Iris pigment epithelial cell (primary cell): Measurements from ENCODE around the gene DGKB.
A peak's percentile ranks its signal among the peaks of the same experiment; 100 is the strongest.

Experiments used
- DNase-seq: peaks from one replicate; pipeline ENCODE4 v3.0.0-alpha.2; 2011; ENCODE audit warnings: low read depth

DGKB gene

DNA sequence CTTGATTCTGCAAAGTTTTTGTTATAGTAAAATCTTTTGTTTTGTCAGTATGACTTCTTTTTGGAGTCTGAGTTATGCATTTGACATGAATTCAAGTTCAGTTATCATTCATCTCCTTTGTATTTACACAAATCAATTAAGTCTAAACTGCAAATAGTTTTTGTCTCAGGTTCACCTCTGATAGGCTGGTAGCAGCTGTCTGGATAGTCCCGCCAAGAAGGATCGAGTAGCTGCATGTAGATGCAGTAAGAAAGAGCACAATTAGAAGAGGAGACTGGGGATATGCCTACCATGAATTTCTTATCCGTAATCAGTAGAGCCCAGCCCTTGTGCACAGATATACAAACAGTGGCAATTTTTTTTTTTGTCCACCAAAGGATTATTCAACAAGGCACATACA lies 520.6 kb downstream of the DGKB start:
- DNase-seq = no peak

DNA sequence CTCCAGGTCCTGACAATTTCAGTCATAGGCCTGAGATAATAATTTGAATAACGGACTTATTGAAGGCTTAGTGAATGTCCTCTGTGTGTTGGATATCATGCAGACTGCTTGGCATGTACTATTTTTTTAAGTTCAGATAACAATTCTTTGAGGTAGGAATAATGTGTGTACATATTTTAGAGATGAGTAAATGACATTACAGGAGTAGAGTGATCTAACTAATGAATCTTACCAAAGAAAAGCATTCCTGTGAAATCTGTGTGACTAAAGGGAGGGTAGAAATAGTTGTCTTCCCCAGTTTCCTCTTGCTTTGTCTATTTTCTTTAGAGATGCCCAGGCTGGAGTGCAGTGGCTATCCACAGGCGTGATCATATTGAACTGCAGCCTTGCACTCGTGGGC lies 521.2 kb downstream of the DGKB start:
- DNase-seq = peak; percentile 20

DNA sequence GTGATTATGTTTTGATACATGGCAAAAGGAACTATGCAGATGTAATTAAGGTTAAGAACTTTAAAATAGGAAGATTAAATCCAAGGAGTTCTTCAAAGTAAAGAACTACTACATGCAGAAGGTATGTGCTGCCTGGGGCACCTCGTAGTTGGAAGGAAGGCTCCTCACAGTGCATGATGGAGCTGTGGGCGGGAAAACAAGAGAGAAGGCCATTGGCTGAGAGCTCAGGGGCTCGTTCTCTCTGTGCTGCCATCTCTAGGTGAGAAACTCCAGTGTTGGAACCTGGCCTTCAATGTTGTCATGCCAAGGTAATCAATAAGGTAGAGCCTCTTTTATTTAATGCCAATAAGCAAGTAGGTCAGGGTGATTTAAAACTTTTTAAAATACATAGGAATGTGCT lies 521.7 kb downstream of the DGKB start:
- DNase-seq = no peak

DNA sequence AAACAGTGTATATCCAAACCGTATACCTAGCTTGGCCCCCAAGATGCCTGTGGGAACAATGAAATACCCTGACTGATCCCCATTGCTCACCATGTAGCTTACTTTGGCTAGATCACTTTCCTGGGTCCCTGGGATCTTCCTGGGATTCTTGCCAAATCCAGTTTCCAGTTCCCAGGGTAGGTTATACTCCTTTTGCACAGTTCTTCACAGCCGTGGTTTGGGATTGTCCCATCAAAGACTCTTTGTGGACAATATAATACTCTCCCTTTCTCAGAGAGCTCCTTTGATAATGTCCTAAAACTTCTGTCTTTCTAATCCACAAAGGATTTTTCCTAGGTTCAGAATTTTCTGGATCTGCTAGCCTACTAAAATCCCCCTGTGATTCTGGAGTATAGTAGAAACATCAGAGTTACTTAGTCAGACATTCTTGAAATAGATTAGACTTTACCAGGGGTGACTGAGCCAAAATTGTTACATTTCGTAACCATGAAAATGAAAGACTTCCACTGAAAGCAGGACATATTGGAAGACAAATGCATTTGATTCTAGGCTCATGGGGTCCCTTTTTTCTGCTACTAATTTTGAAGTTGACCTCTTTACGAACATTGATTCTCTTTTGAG lies 524.8 kb downstream of the DGKB start:
- peak; percentile 41 for DNase-seq

DNA sequence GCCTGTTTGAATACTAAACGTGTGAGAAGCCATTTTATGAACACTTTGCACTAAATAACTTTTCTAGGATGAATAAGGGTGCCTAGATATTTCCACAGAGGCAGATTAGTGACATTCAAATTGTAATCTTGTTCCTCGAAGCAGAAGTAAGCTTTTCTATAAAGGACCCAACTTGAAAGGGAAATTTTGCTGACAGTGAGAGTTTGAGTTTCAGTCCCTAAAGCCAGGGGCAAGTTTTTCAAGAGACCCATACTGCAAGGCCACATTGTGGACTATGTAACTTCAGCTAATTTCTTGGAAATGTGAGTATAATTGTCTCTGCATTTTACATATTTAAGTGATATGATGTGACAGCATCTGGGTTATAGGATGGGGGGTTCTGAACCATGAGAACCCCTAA lies 525.8 kb downstream of the DGKB start:
- DNase-seq = no peak

DNA sequence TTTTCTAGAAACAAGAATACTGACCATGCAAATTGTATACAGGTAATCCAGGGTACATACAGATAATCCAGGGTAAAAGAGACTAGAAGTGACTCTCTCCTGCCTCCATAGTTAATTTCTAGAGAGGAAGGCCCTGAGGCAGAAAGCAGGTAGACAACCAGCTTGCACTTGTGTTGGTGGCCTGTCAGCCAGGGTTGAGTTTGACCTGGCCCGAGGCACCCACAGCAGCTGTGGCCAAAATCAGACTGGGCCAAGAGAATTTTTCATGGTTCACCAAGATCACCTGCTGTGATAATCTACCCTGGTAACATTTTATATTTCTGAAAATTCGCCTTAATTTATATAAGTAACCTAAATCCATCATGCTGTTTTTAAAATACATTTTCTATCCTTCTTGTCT lies 526.6 kb downstream of the DGKB start:
- no peak for DNase-seq

DNA sequence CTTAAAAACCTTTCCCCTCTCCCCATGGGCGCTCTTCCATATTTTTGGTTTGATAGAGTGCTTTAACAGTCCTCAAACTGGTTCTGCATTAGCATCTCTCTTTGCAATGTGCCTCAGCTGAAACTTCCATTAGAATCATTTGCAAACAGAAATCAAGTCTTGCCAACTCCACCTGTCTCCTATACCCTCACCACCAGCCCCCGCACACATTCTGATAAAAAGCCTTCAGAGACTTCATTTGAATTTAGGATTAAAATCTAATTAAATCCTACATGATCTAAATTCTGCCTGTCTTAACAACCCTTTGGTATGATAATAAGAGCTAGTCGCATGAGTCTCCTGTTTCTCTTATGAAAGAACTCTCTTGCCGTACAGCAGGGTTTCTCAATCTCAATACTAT lies 528.2 kb downstream of the DGKB start:
- no peak for DNase-seq

DNA sequence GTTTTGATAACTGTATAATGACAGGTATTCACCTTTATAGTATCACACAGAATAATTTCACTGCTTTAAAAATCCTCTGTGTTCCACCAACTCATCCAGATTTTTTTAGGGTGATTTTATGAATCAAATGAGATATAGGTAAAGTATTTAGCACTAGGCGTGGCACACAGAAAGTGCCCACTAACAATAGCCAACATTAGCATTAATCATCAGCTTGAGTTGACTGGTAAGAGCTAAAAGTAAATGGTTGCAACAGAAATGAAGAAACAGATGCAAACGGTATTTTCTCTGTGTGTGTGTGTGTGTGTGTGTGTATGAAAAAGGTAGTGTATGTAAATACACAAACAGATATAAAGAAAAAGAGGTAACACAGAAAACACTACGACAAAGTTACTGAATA lies 534.3 kb downstream of the DGKB start:
- no peak for DNase-seq

DNA sequence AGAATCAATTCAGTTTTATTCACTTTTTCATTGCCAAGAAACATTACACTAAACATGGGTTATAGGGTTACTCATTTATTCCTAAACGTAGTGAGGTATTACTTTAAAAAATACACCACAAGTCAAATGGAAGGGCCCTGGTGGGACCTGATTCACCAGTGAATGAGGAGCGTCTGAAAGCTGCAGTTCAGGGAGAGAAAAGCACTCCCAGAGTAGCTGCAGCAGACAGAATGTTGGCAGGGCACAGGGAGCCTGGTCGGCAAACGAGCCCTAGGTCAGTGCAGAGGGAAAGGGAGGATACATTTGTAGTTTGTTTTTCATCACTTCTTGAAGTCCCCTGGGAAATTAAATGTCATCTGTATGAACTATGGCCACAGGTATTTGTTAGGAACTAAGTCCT lies 551.4 kb downstream of the DGKB start:
- DNase-seq = no peak

DNA sequence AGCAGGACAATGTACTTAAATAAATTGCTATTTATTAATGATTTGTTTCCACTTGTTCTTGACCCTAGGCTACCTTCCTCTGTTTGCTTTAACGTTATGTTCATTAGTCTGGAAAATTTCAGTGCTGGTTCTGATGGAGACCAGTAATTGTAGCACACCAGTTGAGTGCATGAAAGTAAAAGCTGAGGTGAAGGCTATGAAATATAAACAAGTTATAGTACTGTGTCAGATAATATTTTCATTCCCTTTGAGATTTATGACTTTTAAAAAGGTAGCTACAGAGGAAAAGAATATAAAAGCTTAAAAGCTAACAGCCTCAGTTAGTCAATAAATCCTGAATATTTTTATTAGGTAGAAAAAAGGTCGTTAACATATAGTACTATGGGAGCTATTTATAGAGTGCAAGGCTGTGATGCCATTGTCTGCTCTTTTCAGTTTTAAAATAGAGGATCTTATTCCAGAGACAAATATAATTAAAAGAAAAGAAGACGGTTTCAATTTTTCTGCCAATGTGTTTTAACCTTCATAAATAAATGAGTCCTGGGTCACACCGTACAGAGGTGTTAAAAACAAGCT lies 561.3 kb downstream of the DGKB start:
- no peak for DNase-seq

DNA sequence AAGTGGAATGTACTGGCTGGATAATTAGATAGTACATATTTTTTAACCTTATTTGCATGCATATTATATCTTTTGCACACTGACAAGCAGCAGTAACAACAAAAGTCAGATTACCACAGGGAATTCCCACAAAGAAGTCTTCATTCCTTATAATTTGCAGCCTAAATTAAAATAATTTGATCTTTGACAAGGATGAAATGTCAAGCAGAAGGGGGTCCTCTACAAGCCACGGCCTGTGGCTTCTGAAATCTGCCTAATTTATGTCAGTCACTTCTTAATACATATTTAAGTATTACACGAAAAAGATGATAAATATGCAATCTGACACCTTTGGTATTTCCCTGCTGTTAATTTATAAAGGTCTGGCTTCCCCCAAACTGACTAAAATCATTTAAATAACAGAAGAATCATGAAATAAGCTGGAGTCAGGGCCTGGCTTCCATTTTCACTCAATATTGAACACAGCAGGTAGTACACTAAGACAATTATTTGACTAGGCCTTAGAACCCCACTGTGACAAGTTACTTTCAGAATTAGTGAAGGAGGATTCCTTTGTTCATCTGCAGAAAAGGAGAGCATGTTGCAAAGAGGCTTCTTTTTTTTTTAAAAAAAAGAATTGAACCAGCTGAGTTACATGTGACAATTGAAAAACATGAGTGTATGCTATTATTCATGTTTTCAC lies 562.0 kb downstream of the DGKB start:
- DNase-seq = no peak

DNA sequence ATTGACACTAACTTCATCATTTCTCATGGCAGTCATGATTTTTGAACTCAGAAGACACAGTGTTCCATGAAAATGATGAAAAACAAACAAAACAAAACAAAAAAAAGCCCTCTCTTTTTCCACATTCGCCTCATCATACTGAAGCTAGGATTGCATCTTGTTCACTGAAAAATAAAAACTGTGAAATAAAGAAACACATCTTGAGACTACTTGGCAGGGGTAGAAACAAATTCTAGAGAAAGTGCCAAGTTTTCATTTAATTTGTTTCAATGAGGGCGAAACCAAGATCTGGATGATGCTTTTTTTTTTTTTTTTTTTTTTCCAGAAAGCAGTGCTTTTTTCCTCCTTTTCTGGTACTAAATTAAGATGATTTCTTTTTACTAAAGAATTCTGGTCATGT lies 562.7 kb downstream of the DGKB start:
- DNase-seq = no peak

DNA sequence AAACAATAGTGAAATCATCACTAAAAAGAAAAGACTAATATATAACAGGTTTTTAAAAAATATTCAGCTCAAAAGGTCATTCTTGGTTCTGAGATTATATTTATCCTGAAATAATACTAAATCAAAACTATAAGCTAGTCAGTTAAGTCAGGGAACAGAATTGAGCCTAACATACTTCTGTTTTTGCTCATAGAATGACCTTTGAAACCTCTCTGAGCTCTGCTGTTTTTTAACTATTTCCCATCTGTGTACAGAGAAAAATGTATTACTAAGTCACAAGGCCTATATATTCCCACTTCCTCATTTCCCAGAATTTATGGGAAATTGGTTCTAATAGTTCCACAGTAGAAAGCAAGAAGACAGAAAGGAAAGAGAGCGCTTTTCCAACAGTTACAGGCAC lies 566.3 kb downstream of the DGKB start:
- no peak for DNase-seq

DNA sequence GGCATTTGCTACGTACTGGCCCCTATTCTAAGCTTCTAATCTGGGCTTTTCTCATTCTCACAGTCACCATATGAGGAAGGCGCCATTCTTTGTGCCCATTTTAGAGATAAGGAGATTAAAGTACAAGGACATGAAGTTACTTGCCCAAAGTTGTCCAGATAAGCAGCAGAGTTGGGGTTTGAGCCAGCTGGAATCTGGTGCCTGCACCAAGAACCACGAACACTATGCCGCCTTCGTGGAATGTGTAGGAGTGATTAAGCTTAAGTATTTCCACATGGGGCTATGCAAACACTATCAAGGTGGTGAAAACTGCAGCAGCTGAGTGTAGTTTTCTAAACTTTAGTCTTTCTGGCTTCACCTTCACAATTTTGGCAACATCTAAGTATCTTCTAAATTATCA lies 570.4 kb downstream of the DGKB start:
- peak; percentile 28 for DNase-seq

DNA sequence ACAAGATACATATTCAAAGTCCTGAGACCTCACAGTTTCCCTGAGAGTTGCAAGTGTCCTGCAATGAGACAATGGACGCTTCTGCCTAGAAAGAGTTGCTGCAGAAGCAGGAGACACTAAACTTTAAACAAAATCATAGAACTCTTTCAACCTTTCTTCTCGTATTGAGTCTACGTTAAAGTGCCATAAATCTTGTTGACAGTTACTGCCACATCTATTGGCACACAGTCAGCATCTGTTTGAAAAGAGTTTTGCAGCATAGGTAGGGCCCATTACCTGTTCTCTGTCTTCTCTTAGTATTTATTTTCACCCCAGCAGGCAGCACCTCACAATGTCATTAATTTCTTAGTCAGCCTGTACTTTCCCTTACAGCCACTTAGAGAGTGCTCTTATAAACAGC lies 577.8 kb downstream of the DGKB start:
- DNase-seq = no peak

DNA sequence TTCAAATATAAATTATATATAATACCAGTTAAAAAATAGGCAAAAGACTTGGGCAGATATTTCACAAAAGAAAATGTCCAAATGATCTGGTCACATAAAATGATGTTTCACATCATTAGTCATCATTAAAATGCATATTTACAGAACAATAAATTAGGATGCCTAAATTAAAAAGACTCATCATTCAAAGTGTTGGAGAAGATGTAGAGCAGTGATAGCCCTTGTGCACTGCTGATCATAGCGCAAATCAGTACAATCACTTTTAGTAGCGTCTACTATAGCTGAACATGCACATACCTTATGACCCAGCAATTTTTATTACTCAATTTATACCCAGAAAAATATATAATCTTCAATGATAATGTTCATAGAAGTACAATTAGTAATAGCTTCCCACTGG lies 579.8 kb downstream of the DGKB start:
- DNase-seq = no peak

DNA sequence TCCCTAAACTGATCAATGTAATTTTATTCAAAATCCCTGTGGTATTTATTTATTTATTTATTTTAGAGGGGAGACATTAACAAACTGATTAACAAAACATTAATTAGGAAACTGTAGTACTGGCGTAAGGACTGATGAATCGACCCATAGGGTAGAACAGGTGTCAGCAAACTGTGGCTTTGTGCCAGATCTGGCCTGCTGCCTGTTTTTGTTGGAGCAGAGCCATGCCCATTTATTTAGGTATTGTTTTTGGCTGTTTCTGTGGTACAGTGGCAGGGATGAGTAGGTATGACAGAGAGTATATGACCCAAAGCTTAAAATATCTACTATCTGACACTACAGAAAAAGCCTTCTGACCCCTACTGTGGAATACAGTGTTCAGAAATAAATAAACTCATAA lies 580.6 kb downstream of the DGKB start:
- DNase-seq = no peak

DNA sequence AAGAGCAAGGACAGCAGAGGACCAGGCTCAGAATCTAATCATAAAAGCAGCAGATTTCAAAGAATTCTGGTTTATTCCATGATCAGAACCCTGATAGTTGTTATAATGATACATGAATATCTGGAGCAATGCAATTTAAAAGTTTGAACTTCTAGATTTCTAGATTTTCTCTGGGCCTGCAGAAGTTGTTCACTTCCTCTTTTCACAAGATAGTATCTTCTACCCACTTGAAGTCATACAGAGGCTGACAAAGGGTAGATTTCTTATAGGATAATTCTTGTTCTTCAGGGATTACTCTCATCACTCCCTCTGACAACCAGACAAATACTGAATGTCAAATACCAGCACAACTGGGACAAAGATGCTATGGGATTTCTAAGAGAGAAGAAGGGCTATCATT lies 593.1 kb downstream of the DGKB start:
- DNase-seq = no peak

DNA sequence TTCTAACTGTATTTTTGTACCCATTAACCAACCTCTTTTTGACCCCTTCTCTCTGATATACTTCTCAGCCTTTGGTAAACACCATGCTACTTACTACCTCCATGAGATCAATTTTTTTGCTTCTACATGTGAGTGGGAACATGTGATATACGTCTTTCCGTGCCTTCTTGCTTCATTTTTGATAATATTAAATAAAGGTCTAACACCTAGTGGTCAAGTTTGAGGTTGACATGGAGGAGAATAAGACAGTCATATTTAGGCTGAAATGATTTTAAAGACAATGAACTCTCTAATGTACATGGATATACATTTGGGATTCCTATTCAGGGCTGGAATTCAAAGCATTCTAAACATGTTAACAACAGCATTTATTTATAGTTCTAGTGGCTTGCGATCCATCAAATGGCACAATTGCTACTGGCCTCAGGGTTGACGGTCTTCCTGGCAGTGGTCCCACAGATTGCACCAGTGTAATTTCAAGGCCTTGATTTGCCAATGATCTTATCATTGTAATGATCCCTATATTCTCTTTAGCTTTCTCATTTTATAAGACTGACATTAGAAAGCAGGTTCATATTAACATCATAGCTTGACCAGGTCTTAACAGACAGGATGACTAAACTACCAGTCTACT lies 597.2 kb downstream of the DGKB start:
- no peak for DNase-seq

DNA sequence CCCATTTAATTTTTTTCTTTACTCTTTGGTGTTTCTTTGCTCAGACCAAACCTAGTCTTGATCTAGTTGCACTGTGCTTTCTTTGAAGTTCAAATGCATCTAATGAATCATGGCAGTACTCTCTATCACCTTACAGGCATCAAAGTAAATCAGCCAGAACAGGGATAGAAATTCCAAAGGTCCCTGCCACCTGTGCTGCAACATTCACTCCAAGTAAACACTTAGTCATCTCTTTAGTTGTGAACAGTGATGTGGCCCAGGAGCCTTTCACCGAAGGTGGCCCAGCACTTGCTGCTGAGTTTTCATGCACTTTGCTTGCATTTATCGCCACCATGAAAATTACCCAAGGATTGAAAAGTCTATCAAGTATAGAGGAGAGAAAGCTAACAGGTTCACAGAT lies 599.0 kb downstream of the DGKB start:
- no peak for DNase-seq

DNA sequence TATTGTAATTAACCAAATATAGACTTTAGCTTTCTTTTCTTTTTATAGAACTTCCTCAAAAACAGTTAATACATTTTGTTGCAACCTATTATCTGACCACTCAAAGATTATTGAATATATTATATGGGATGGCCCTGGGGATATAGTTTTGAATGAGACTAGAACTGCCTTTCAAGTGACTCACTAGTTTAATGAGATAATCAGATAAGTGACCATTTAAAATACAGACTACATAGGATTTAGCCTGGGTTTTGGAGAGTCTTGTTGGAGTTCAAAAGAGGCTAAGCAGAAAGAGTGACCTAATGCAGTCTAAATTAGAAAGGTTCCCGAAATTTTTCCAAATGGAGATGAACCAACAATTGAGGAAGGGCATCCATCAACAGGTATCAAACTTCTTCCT lies 607.9 kb downstream of the DGKB start:
- DNase-seq = no peak

DNA sequence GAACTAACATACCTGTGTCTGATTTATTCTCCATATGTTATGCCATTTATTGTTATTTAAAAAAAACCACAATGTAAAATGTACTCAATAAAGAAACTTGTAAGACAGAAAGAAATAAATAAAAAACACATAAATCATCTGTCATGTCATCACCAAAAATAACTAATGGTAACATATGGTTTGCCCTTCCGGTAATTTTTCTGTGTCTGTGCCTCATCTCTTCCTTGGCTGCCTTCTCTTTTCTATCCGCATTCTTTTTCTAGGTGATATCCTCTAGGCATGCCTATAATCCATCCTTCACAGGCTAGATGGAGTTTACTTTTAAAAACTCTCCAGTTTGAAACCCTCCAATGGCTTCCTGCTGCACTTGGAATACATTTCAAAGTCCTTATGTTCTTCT lies 609.1 kb downstream of the DGKB start:
- DNase-seq = no peak

DNA sequence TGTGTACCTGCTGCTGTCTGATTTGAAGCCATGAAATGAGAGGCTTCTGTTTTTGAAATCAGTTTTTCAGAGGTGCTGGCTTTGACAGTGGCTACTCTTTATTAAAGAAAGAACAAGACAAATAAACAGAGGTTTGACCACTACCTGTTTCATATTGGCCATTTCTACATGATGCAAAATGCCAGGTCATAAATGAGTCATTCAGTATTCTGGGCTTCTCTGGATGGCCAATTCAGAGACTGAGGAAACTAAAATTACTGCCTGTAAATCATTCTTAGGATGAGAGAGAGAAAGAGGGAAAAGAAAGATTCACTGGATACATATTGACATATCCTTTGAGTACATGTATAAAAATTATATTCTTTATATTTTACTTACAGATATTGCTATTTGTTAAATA lies 609.8 kb downstream of the DGKB start:
- no peak for DNase-seq

DNA sequence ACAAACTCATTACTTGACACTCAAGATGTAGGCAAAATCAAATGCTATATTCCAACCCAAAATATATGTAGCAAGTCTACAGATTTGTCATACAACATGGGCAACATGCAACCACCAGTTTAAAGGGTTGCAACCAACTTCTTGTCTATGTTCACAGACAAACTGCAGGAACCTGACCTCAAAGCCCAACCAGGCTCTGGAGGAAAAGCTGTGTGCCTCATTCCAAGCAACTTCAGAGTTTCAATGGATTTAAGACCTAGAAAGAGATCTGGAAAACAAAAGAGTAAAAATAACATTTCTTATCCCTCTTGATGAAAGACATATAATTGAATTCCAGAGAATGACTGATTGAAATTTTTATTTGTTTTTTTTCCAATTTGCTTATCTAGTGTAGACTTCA lies 612.6 kb downstream of the DGKB start:
- no peak for DNase-seq
